Activated CD4-positive, alpha-beta T cell treated with anti-CD3 and anti-CD28 coated beads, Interleukin-2, amount 50 U/mL, for 1 hour (primary cell): ENCODE measurements around the gene SLC22A5.
"Not testable (repeated sequence)": the region's sequence is repeated elsewhere in the genome, so short reads cannot be mapped to it uniquely, and the experiment has no call there.

ENCODE experiments used
- DNase-seq: peaks from one replicate; pipeline ENCODE4 v3.0.0-alpha.2; 2020

SLC22A5 gene

GRCh38 chr5:132414634-132415378 is 45.3 kb downstream of the SLC22A5 start:
- DNase-seq: no peak

- DNase-seq: not testable (repeated sequence)
Observed at GRCh38 chr5:132415516-132415915, 46.0 kb downstream of the SLC22A5 start.

GRCh38 chr5:132416306-132417009 is 46.9 kb downstream of the SLC22A5 start:
- DNase-seq: no peak

GRCh38 chr5:132417010-132417439 is 47.5 kb downstream of the SLC22A5 start:
- DNase-seq: no peak

- DNase-seq: no peak
Observed at GRCh38 chr5:132417461-132417860, 48.0 kb downstream of the SLC22A5 start.

- no peak for DNase-seq
Observed at GRCh38 chr5:132417889-132418485, 48.5 kb downstream of the SLC22A5 start.

GRCh38 chr5:132418881-132419280 is 49.4 kb downstream of the SLC22A5 start:
- DNase-seq: no peak

- DNase-seq: peak; percentile 53
Observed at GRCh38 chr5:132419502-132420468, 50.3 kb downstream of the SLC22A5 start.

- no peak for DNase-seq
Observed at GRCh38 chr5:132420706-132421272, 51.3 kb downstream of the SLC22A5 start.

GRCh38 chr5:132421462-132421861 is 52.0 kb downstream of the SLC22A5 start:
- DNase-seq: no peak

- no peak for DNase-seq
Observed at GRCh38 chr5:132422720-132423437, 53.4 kb downstream of the SLC22A5 start.

- DNase-seq: no peak
Observed at GRCh38 chr5:132423438-132423898, 54.0 kb downstream of the SLC22A5 start.

GRCh38 chr5:132424167-132424880 is 54.8 kb downstream of the SLC22A5 start:
- no peak for DNase-seq

GRCh38 chr5:132425009-132425937 is 55.8 kb downstream of the SLC22A5 start:
- peak; percentile 65 for DNase-seq

GRCh38 chr5:132425975-132426524 is 56.5 kb downstream of the SLC22A5 start:
- DNase-seq: no peak

GRCh38 chr5:132426525-132427138 is 57.1 kb downstream of the SLC22A5 start:
- DNase-seq: peak; percentile 30

- peak; percentile 52 for DNase-seq
Observed at GRCh38 chr5:132427281-132428146, 58.0 kb downstream of the SLC22A5 start.

GRCh38 chr5:132428147-132428482 is 58.6 kb downstream of the SLC22A5 start:
- DNase-seq: no peak
